ENCODE measurements around the gene MAP3K8. TPM values are rescaled to one million over a fixed set of nuclear protein-coding genes. Genes with fewer than 3 reads are reported as not detected.

MAP3K8 gene
- polyA plus RNA-seq, 3 donors, result 54.5 to 206 (median 59.2) TPM

DNA sequence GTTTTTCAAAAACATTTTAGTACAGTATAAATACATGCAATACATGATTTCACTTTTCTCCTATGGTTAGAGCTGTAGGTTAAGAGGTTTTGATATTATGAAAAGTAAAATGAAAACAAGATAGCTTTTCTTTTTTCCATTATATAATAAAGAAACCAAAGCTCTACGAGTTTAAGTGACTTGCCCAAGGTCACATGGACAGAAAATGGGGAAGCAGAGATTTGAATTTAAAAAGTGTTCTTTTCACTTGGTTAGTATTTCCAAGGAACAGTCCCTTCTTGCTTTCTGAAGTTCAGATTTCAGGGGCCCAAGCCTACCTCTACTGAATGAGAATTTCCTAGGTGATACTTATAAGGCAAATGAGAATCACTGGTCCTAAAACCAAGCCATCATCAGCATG is 13.2 kb upstream of the MAP3K8 start:
- peak overlapping the region in 1 of 2 donors; percentile 59 for H3K27ac ChIP-seq (ENCODE audit: low read depth in 1 of 2, low read length in 2 of 2)
- intact Hi-C loops (cut with micrococcal nuclease), result no loop called here

DNA sequence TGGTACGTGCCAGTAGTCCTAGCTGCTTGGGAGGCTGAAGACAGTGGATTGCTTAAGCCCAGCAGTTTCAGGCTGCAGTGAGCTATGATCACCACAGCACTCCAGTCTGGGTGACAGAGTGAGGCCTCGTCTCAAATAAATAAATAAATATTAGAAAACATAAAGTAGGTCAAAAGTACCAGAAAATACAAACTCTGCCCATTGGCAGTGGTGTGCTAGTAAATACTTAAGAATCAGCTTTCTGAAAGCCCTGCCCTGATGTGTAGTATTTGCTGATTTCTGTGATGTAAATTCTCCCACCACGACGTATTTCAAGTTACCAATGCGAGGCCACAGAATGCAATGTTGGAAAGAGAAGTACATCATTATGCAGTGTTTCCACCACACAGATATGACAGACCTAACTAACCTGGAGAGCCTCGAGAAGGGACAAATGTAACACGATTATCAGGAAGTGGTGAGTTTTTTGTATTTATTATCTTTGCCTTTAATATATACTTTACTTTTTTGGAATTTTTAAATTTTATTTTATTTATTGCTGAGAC is 11.8 kb upstream of the MAP3K8 start:
- Histone ChIP-seq H3K27ac (ENCODE audit: low read depth in 1 of 2, low read length in 2 of 2) (no peak overlapping the region), H2AFZ (ENCODE audit: insufficient read depth, low read depth, low read length, poor library complexity, severe bottlenecking) (no peak overlapping the region), H3K27me3 (ENCODE audit: control insufficient read depth in 2 of 2, insufficient read depth in 2 of 2, low read length in 2 of 2) (no peaks in the 10 kb centered on the region), H4K20me1 (ENCODE audit: insufficient read depth, low read length) (no peaks in the 10 kb centered on the region), H3K79me2 (ENCODE audit: insufficient read depth, low read length) (no peaks in the 10 kb centered on the region), H3K4me1 (ENCODE audit: control insufficient read depth in 1 of 2, insufficient read depth in 2 of 2, low read length in 2 of 2) (peaks cover 61 to 72% of the 10 kb centered on the region in 2 donors), H3K4me2 (replicated peaks; ENCODE audit: extremely low read depth, low read length, poor library complexity, severe bottlenecking) (no peak overlapping the region), H3K9ac (ENCODE audit: insufficient read depth, low read length, poor library complexity, severe bottlenecking) (no peak overlapping the region), H3K36me3 (replicated peaks in 1 of 2; ENCODE audit: control insufficient read depth in 1 of 2, insufficient read depth in 2 of 2, low read length in 2 of 2) (no peaks in the 10 kb centered on the region), H3K9me3 (replicated peaks in 1 of 2; ENCODE audit: control insufficient read depth in 1 of 2, insufficient read depth in 1 of 2, low read length in 2 of 2) (no peaks in the 10 kb centered on the region), H3K4me3 (replicated peaks in 1 of 3; ENCODE audit: low read depth in 2 of 3, low read length in 3 of 3) (no peak overlapping the region)
- H3K4me3 Mint-ChIP-seq, result no peak overlapping the region
- no peaks in the 10 kb centered on the region for H3K36me3 Mint-ChIP-seq
- intact Hi-C loops (cut with micrococcal nuclease), result no loop called here
- DNase-seq, result no peak
- peaks cover 61% of the 10 kb centered on the region for H3K4me1 Mint-ChIP-seq
- H3K27ac Mint-ChIP-seq, result peak overlapping the region in 5 of 7 donors; percentile 2 to 90 (median 63)
- 40% methylated on average over 1 of the region's 7 CpGs for WGBS (ENCODE audit: insufficient coverage)
- H3K27me3 Mint-ChIP-seq (ENCODE audit: low read depth in 3 of 3), result peaks cover 0 to 1% (median 0%) of the 10 kb centered on the region in 3 donors
- H3K9me3 Mint-ChIP-seq, result peaks cover 0 to 2% (median 0%) of the 10 kb centered on the region in 7 donors
- TF ChIP-seq, protein P1, sequence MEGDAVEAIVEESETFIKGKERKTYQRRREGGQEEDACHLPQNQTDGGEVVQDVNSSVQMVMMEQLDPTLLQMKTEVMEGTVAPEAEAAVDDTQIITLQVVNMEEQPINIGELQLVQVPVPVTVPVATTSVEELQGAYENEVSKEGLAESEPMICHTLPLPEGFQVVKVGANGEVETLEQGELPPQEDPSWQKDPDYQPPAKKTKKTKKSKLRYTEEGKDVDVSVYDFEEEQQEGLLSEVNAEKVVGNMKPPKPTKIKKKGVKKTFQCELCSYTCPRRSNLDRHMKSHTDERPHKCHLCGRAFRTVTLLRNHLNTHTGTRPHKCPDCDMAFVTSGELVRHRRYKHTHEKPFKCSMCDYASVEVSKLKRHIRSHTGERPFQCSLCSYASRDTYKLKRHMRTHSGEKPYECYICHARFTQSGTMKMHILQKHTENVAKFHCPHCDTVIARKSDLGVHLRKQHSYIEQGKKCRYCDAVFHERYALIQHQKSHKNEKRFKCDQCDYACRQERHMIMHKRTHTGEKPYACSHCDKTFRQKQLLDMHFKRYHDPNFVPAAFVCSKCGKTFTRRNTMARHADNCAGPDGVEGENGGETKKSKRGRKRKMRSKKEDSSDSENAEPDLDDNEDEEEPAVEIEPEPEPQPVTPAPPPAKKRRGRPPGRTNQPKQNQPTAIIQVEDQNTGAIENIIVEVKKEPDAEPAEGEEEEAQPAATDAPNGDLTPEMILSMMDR (IDR thresholded peaks at IDR 0.05), result no peak

More for the DNA sequence above, 13.2 kb upstream of the MAP3K8 start:
- H3K27ac Mint-ChIP-seq, result peak overlapping the region; percentile 30 to 87 (median 78)
- Histone ChIP-seq H3K79me2 (ENCODE audit: insufficient read depth, low read length) (no peaks in the 10 kb centered on the region), H2AFZ (ENCODE audit: insufficient read depth, low read depth, low read length, poor library complexity, severe bottlenecking) (peak overlapping the region; percentile 38), H3K4me1 (ENCODE audit: control insufficient read depth in 1 of 2, insufficient read depth in 2 of 2, low read length in 2 of 2) (peaks cover 53 to 65% of the 10 kb centered on the region in 2 donors), H3K36me3 (replicated peaks in 1 of 2; ENCODE audit: control insufficient read depth in 1 of 2, insufficient read depth in 2 of 2, low read length in 2 of 2) (no peaks in the 10 kb centered on the region), H3K4me3 (replicated peaks in 1 of 3; ENCODE audit: low read depth in 2 of 3, low read length in 3 of 3) (peak overlapping the region in 1 of 3 experiments; percentile 33), H3K27me3 (ENCODE audit: control insufficient read depth in 2 of 2, insufficient read depth in 2 of 2, low read length in 2 of 2) (no peaks in the 10 kb centered on the region), H3K9ac (ENCODE audit: insufficient read depth, low read length, poor library complexity, severe bottlenecking) (no peak overlapping the region), H3K4me2 (replicated peaks; ENCODE audit: extremely low read depth, low read length, poor library complexity, severe bottlenecking) (peak overlapping the region; percentile 15), H3K9me3 (replicated peaks in 1 of 2; ENCODE audit: control insufficient read depth in 1 of 2, insufficient read depth in 1 of 2, low read length in 2 of 2) (no peaks in the 10 kb centered on the region), H4K20me1 (ENCODE audit: insufficient read depth, low read length) (no peaks in the 10 kb centered on the region)
- peaks cover 0 to 2% (median 0%) of the 10 kb centered on the region in 7 donors for H3K9me3 Mint-ChIP-seq
- H3K4me1 Mint-ChIP-seq, result peaks cover 56% of the 10 kb centered on the region
- TF ChIP-seq, protein P1 (IDR thresholded peaks at IDR 0.05), result no peak
- H3K27me3 Mint-ChIP-seq (ENCODE audit: low read depth in 3 of 3), result peaks cover 0 to 1% (median 0%) of the 10 kb centered on the region in 3 donors
- no CpG with 5 or more reads among the region's 1 CpG for WGBS (ENCODE audit: insufficient coverage)
- H3K36me3 Mint-ChIP-seq, result no peaks in the 10 kb centered on the region
- H3K4me3 Mint-ChIP-seq, result no peak overlapping the region
- no peak for DNase-seq

All from CD14-positive monocyte (primary cell).